ENCODE results near the gene MPPE1. TPM values are rescaled to one million over a fixed set of nuclear protein-coding genes. Genes with fewer than 3 reads are reported as not detected.
A peak's percentile ranks its signal among the peaks of the same experiment; 100 is the strongest.

The MPPE1 gene
- total RNA-seq (2012; rRNA removed) (13.8 and 22.5 TPM in 2 replicates), polyA plus RNA-seq (2012; rRNA removed) (18.9 and 19.9 TPM in 2 replicates), Bru-seq, nascent RNA (percentile 63 among the genes with signal in this experiment), BruChase-seq, experiment 1, labeled RNA remaining after a 6-hour chase (percentile 77 among the genes with signal in this experiment), BruChase-seq, experiment 2, labeled RNA remaining after a 2-hour chase (percentile 73 among the genes with signal in this experiment)
- polyA plus RNA-seq (2012; cell fraction: cytosol; rRNA removed), result 9.7 and 11.8 TPM in 2 replicates
- 35.3 and 50.2 TPM in 2 replicates for polyA plus RNA-seq (2012; cell fraction: nucleus; rRNA removed; ENCODE audit: low replicate concordance)
- long read RNA-seq, full-length matches to known transcripts, result 29 of 58 reads
- long read RNA-seq, partial matches to known transcripts, result 4 of 58 reads
- long read RNA-seq, other reads (novel, unspliced or antisense), result 25 of 58 reads

- Histone ChIP-seq H4K8ac (ENCODE audit: low read depth in 2 of 2, low read length in 2 of 2) (peak within 1 kb of the TSS; percentile 91 to 99), H3K9ac (ENCODE audit: low read depth, low read length) (peak within 1 kb of the TSS; percentile 89), H3K9me3 (ENCODE audit: control insufficient read depth, insufficient read depth, low read length) (no peaks in the 10 kb centered on the region), H3K9me1 (ENCODE audit: insufficient read depth, low read length) (peaks cover 12% of the 10 kb centered on the region), H2BK20ac (ENCODE audit: low read depth, low read length) (peak within 1 kb of the TSS; percentile 49; the same call in 1 of the 2 replicates), H3K27ac (ENCODE audit: insufficient read depth, low read length) (peak within 1 kb of the TSS; percentile 83), H3K14ac (replicated peaks; ENCODE audit: low read depth, low read length) (peak within 1 kb of the TSS; percentile 99), H4K91ac (ENCODE audit: insufficient read depth, low read depth, low read length) (peak within 1 kb of the TSS; percentile 87), H4K5ac (ENCODE audit: low read depth, low read length) (peak within 1 kb of the TSS; percentile 94), H3K36me3 (ENCODE audit: control insufficient read depth, insufficient read depth, low read length) (peaks cover 3% of the 10 kb centered on the region; the same call in 1 of the 2 replicates), H2AK5ac (ENCODE audit: low read depth, low read length) (peak within 1 kb of the TSS; percentile 66), H3K4me3 (ENCODE audit: insufficient read depth, low read depth, low read length) (peak within 1 kb of the TSS; percentile 86), H2BK5ac (ENCODE audit: low read depth, low read length, poor library complexity, severe bottlenecking) (peak within 1 kb of the TSS; percentile 88), H2AFZ (replicated peaks; ENCODE audit: low read length, poor library complexity) (peak within 1 kb of the TSS; percentile 96), H3K79me1 (ENCODE audit: low read depth in 1 of 2, low read length in 2 of 2) (peaks cover 10 to 20% of the 10 kb centered on the region in 2 experiments; a peak in 3 of 4 replicates), H3K23ac (ENCODE audit: low read depth, low read length) (peak within 1 kb of the TSS; percentile 97), H3K4ac (ENCODE audit: low read depth, low read length) (peak within 1 kb of the TSS; percentile 97), H3K4me1 (ENCODE audit: control insufficient read depth, insufficient read depth, low read length) (peaks cover 6% of the 10 kb centered on the region), H2BK120ac (ENCODE audit: low read depth, low read length) (peak within 1 kb of the TSS; percentile 74), H2BK15ac (ENCODE audit: low read depth, low read length) (peak within 1 kb of the TSS; percentile 66; the same call in 1 of the 3 replicates), H3K18ac (ENCODE audit: low read depth, low read length) (peak within 1 kb of the TSS; percentile 81; the same call in 1 of the 2 replicates), H4K20me1 (ENCODE audit: insufficient read depth, low read length) (no peaks in the 10 kb centered on the region), H2AK9ac (replicated peaks; ENCODE audit: low read depth, low read length, poor library complexity) (peak within 1 kb of the TSS; percentile 89), H3K4me2 (ENCODE audit: low read depth, low read length) (peak within 1 kb of the TSS; percentile 84), H3K56ac (ENCODE audit: extremely low read depth, insufficient read depth, low read length) (peak within 1 kb of the TSS; percentile 95), H3K27me3 (ENCODE audit: control insufficient read depth, insufficient read depth, low read length) (no peaks in the 10 kb centered on the region)
- intact Hi-C loops (cut with micrococcal nuclease), result loop anchor here (2.0 kb wide), 2 partner anchors 58 to 176 kb away; partner anchors contain the start of gene CHMP1B
- ChIA-PET POLR2A (ENCODE audit: unreplicated experiment) (no interaction called here), CTCF (no interaction called here)
- ATAC-seq (ENCODE audit: low read depth), result peak; percentile 93
- dilution Hi-C loops (cut with HindIII; ENCODE audit: low sequenced_read_pairs, unreplicated experiment), result no loop called here
- in situ Hi-C loops (cut with MboI; ENCODE audit: low sequenced_read_pairs), result no loop called here
- DNase-seq, result peak; percentile 83
- TF ChIP-seq MXI1 (IDR thresholded peaks at IDR 0.05; ENCODE audit: borderline replicate concordance, low read depth, low read length) (peak; percentile 46; the same call in 1 of the 2 replicates), USF2 (IDR thresholded peaks at IDR 0.05; ENCODE audit: low read depth, low read length) (no peak), POLR2A (IDR thresholded peaks at IDR 0.05; ENCODE audit: low read depth, low read length) (peak; percentile 86), BHLHE40 (IDR thresholded peaks at IDR 0.05; ENCODE audit: low read depth, low read length) (no peak), MAZ (IDR thresholded peaks at IDR 0.05; ENCODE audit: borderline replicate concordance, low read depth, low read length) (peak; percentile 66; the same call in 1 of the 2 replicates)
- no TSS peak for BruUV-seq (replicated peaks)
- 0% methylated on average over 81 of the region's 106 CpGs; no CpG with 5 or more reads in 1 of the 2 experiments for WGBS, 2 experiments (ENCODE audit: extremely low coverage in 2 of 2, insufficient read length in 1 of 2)
Measured at GRCh38 chr18:11908182-11909060, at the start of gene MPPE1. Gene MPPE1, minus strand, starts transcription at chr18:11908317. Its CDS starts 11,053 bp downstream, at chr18:11897264.

Data from IMR-90 (cell line).